AG09319 (cell line): ENCODE data around the gene AGRN.

Source experiments
- DNase-seq: peaks from one replicate; pipeline ENCODE4 v3.0.0-alpha.2; 2010; ENCODE audit warnings: low read depth; ENCODE audit errors: extremely low read depth
- CTCF ChIP-seq: IDR thresholded peaks from 2 replicates; pipeline ENCODE4 v1.5.1; 2011; ENCODE audit warnings: low read depth, mild to moderate bottlenecking, inconsistent platforms, low read length, moderate library complexity

The AGRN gene

DNA sequence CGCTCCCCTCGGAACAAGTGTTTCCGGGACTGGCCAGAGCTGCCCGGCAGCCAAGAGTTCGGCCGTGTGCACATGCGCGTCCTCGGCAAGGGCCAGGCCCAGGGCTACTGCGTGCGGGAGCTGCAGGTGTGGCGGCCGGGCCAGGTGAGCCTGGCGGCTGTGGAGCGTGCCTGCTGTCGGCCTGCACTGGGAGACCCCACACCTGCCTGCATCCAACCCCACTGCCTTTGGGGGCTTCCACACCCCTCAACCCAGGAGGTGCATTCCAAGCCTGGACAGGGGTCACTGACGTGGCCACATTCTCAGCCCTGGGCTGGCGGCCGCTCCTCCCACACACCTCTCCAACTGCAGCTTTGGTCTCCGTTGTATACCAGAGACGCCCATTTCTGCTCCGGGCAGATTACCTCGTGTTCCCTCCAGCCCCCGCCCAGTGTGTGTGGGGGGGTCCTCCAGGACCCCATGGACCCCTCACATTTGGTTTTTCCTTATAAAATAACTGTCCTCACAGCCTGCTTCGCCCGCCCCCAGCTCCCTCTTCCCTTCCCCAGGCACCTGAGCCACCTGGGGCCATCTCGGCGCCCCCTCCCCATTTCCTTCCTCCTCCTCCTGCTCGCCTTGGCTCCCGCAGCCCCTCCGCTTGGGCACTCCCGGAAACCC, 48.1 kb downstream of the AGRN start:
- no peak for TF ChIP-seq CTCF
- DNase-seq, result no peak

GRCh38 chr1:1068517-1069055, 48.7 kb downstream of the AGRN start:
- DNase-seq, result no peak
- no peak for TF ChIP-seq CTCF

GRCh38 chr1:1069056-1069710, 49.3 kb downstream of the AGRN start:
- no peak for TF ChIP-seq CTCF
- no peak for DNase-seq

- no peak for TF ChIP-seq CTCF
- no peak for DNase-seq
Measured at GRCh38 chr1:1069711-1070676, 50.1 kb downstream of the AGRN start.

GRCh38 chr1:1071486-1072298, 51.8 kb downstream of the AGRN start:
- TF ChIP-seq CTCF, result no peak
- DNase-seq, result no peak

GRCh38 chr1:1072299-1072848, 52.5 kb downstream of the AGRN start:
- DNase-seq, result no peak
- TF ChIP-seq CTCF, result no peak
